HCT116 (cell line): Measurements from ENCODE around the gene BMP7. TPM values are rescaled to one million over a fixed set of nuclear protein-coding genes. Genes with fewer than 3 reads are reported as not detected.

ENCODE experiments used
- ATAC-seq: fragments of 200-7000 bp; cut with Tn5 transposase; 2 replicates; pipeline ENCODE4 v1.9.1; 2020; ENCODE audit warnings: mild to moderate bottlenecking, moderate library complexity
- BruUV-seq: library from RNA; stranded (reverse); fragments of 400-500 nt; replicated peaks from 2 replicates; lab custom pipeline; 2021; lab: Mats Ljungman, UMichigan
- CTCF ChIA-PET: fragments of 300-600 bp; sonication (Branson Sonifier 250); formaldehyde crosslinking; loops from one replicate; lab custom pipeline; 2021; ENCODE audit warnings: antibody characterized with exemption; lab: Charles Lee
- POLR2A ChIA-PET: fragments of 300-600, 350-600 bp; sonication (Branson Sonifier 250); formaldehyde crosslinking; loops from one replicate; lab custom pipeline; 2021; ENCODE audit warnings: antibody characterized with exemption; lab: Charles Lee
- RAD21 ChIA-PET, 2 experiments: fragments of 300-600 bp; sonication (Branson Sonifier 250); formaldehyde crosslinking; loops; one replicate each; lab custom pipeline; 2023; ENCODE audit warnings: low total read pairs in 2 of 2; ENCODE audit not compliant: uncharacterized antibody in 2 of 2, unreplicated experiment in 2 of 2, low non-redundant PET in 1 of 2; lab: Charles Lee
- DNase-seq: peaks from one replicate; pipeline ENCODE4 v3.0.0-alpha.2; 2010; ENCODE audit warnings: low read depth, low spot score
- H2AFZ ChIP-seq: fragments of 200-600 bp; shearing (Covaris generic), sonication (generic); 2 replicates; pipeline ENCODE4 v1.6.1; 2017; ENCODE audit warnings: low read depth, mixed run types, mixed read lengths, antibody characterized with exemption, low read length; ENCODE audit not compliant: poor library complexity, severe bottlenecking
- H3K27ac ChIP-seq: 2 replicates; pipeline ENCODE4 v1.5.1; 2012; ENCODE audit warnings: low read depth, low read length
- H3K27me3 ChIP-seq: fragments of 200-600 bp; sonication (generic); 2 replicates; pipeline ENCODE4 v1.6.1; 2016; ENCODE audit warnings: mixed run types, low read length, mixed read lengths; ENCODE audit not compliant: insufficient read depth
- H3K36me3 ChIP-seq, 2 experiments: fragments of 200-500 bp in 1 of 2; fragments of 200-600 bp in 1 of 2; sonication (Bioruptor generic) in 1 of 2; sonication (generic) in 1 of 2; 2 replicates each; pipeline versions ENCODE4 v1.5.1 to v1.6.1; 2014 to 2016; ENCODE audit warnings: low read length in 2 of 2, inconsistent platforms in 1 of 2, mixed read lengths in 1 of 2, mixed run types in 1 of 2; ENCODE audit not compliant: insufficient read depth in 2 of 2, control insufficient read depth in 1 of 2
- H3K4me1 ChIP-seq, 2 experiments: fragments of 200-600 bp in 1 of 2; sonication (generic) in 1 of 2; 2 replicates each; pipeline versions ENCODE4 v1.5.1 to v1.6.1; 2012 to 2017; ENCODE audit warnings: low read length in 2 of 2, inconsistent platforms in 1 of 2, mild to moderate bottlenecking in 1 of 2, mixed read lengths in 1 of 2, mixed run types in 1 of 2, moderate library complexity in 1 of 2; ENCODE audit not compliant: insufficient read depth in 2 of 2, control insufficient read depth in 1 of 2
- H3K4me2 ChIP-seq: fragments of 200-600 bp; sonication (generic); 2 replicates; pipeline ENCODE4 v1.6.1; 2017; ENCODE audit warnings: mixed run types, low read length, mixed read lengths
- H3K4me3 ChIP-seq, 2 experiments: fragments of 200-600 bp in 1 of 2; sonication (generic) in 1 of 2; replicated peaks in 1 of 2; 2 replicates each; pipeline ENCODE4 v1.5.1; 2011 to 2016; ENCODE audit warnings: low read length in 2 of 2, control low read depth in 1 of 2, low read depth in 1 of 2, mild to moderate bottlenecking in 1 of 2, mixed read lengths in 1 of 2, mixed run types in 1 of 2
- H3K79me2 ChIP-seq: fragments of 200-600 bp; sonication (generic); 2 replicates; pipeline ENCODE4 v1.6.1; 2017; ENCODE audit warnings: mild to moderate bottlenecking, mixed run types, low read length, moderate library complexity, mixed read lengths; ENCODE audit not compliant: insufficient read depth
- H3K9ac ChIP-seq: fragments of 200-600 bp; sonication (generic); 2 replicates; pipeline ENCODE4 v1.6.1; 2016; ENCODE audit warnings: low read length, mixed read lengths
- H3K9me2 ChIP-seq: fragments of 200-600 bp; sonication (generic), shearing (Covaris generic); 2 replicates; pipeline ENCODE4 v1.6.1; 2017; ENCODE audit warnings: mixed run types, mild to moderate bottlenecking, moderate library complexity; ENCODE audit not compliant: insufficient read depth
- H3K9me3 ChIP-seq, 2 experiments: fragments of 200-500 bp in 1 of 2; fragments of 200-600 bp in 1 of 2; sonication (Bioruptor generic) in 1 of 2; sonication (generic) in 1 of 2; 2 replicates each; pipeline ENCODE4 v1.6.1; 2014 to 2017; ENCODE audit warnings: low read length in 2 of 2, mixed read lengths in 2 of 2, inconsistent platforms in 1 of 2, low read depth in 1 of 2, mild to moderate bottlenecking in 1 of 2, mixed run types in 1 of 2, moderate library complexity in 1 of 2; ENCODE audit not compliant: control insufficient read depth in 1 of 2, insufficient read depth in 1 of 2
- H4K20me1 ChIP-seq: fragments of 200-600 bp; sonication (generic), shearing (Covaris generic); 2 replicates; pipeline ENCODE4 v1.6.1; 2017; ENCODE audit warnings: mixed run types, mild to moderate bottlenecking, moderate library complexity; ENCODE audit not compliant: insufficient read depth
- CBX3 ChIP-seq: IDR thresholded peaks from 2 replicates; pipeline ENCODE4 v1.6.1; 2012; ENCODE audit warnings: low read depth
- EZH2 ChIP-seq: fragments of 200-600 bp; sonication (generic); IDR thresholded peaks from 2 replicates; pipeline ENCODE4 v1.6.1; 2017; ENCODE audit warnings: antibody characterized with exemption, mixed run types
- EZH2phosphoT487 ChIP-seq: fragments of 200-600 bp; IDR thresholded peaks from 2 replicates; pipeline ENCODE4 v1.6.1; 2018; ENCODE audit warnings: antibody characterized with exemption, borderline replicate concordance
- POLR2AphosphoS5 ChIP-seq: IDR thresholded peaks from 2 replicates; pipeline ENCODE4 v1.6.1; 2011; ENCODE audit warnings: mild to moderate bottlenecking, low read depth, low read length, moderate library complexity
- RAD21 ChIP-seq: IDR thresholded peaks from 2 replicates; pipeline ENCODE4 v1.6.1; 2012; ENCODE audit warnings: low read depth, mild to moderate bottlenecking
- REST ChIP-seq: IDR thresholded peaks from 2 replicates; pipeline ENCODE4 v1.6.1; 2012; ENCODE audit warnings: low read depth
- SIN3A ChIP-seq: IDR thresholded peaks from 2 replicates; pipeline ENCODE4 v1.6.1; 2012; ENCODE audit warnings: low read depth
- TCF7L2 ChIP-seq: IDR thresholded peaks from 2 replicates; pipeline ENCODE4 v1.7.0; 2011; ENCODE audit warnings: borderline replicate concordance, inconsistent platforms; ENCODE audit not compliant: insufficient read depth, insufficient read length; ENCODE audit errors: extremely low read depth
- ZNF274 ChIP-seq: fragments of 200-500 bp; sonication (Bioruptor generic); IDR thresholded peaks from 2 replicates; pipeline ENCODE4 v1.6.1; 2014; ENCODE audit warnings: mild to moderate bottlenecking, low read depth, low read length, inconsistent platforms
- intact Hi-C: fragments of 100-400 bp; cut with micrococcal nuclease; formaldehyde crosslinking; loops from 2 replicates; pipeline ENCODE4 v1.10.0; 2022
- total RNA-seq: library from RNA; stranded (reverse); gene quantifications from one replicate; pipeline ENCODE4 v1.2.1, GENCODE V29; 2021; ENCODE audit not compliant: unreplicated experiment

BMP7 gene
- total RNA-seq, 1 experiment from 2014 or later: 7.0 TPM

- ChIA-PET CTCF (no interaction called here), RAD21 (no interaction called here)
- no peaks in the 10 kb centered on the region for H3K9me2 ChIP-seq
Observed at GRCh38 chr20:57313951-57314350, 47.5 kb upstream of the BMP7 start.

More at GRCh38 chr20:57313951-57314350, 47.5 kb upstream of the BMP7 start:
- no peaks in the 10 kb centered on the region for H3K9me3 ChIP-seq
- ATAC-seq: no peak
- no peak overlapping the region for H3K27ac ChIP-seq
- POLR2A ChIA-PET: no interaction called here
- no peak overlapping the region for H3K4me3 ChIP-seq
- no peak for TF ChIP-seq TCF7L2
- no peak for TF ChIP-seq EZH2phosphoT487
- no peak for TF ChIP-seq SIN3A
- TF ChIP-seq RAD21: no peak
- TF ChIP-seq EZH2: no peak
- no peak for TF ChIP-seq ZNF274
- TF ChIP-seq CBX3: no peak
- TF ChIP-seq POLR2AphosphoS5: no peak
- TF ChIP-seq REST: no peak
- DNase-seq: no peak
- H3K27me3 ChIP-seq: peaks cover 17% of the 10 kb centered on the region; the same call in 1 of the 2 replicates
- H3K9ac ChIP-seq: no peak overlapping the region
- H3K4me1 ChIP-seq: no peaks in the 10 kb centered on the region
- H3K36me3 ChIP-seq: no peaks in the 10 kb centered on the region
- no peaks in the 10 kb centered on the region for H3K79me2 ChIP-seq
- no peaks in the 10 kb centered on the region for H4K20me1 ChIP-seq
- H3K4me2 ChIP-seq: no peak overlapping the region
- no peak overlapping the region for H2AFZ ChIP-seq
- BruUV-seq: no TSS peak
- intact Hi-C loops: no loop called here
